Cardiac fibroblast (primary cell): ENCODE data around the gene CDC25C.
"Not testable (repeated sequence)": the region's sequence is repeated elsewhere in the genome, so short reads cannot be mapped to it uniquely, and the experiment has no call there.

Experiments
- DNase-seq, 2 donors: peaks; one replicate each; pipeline versions ENCODE4 v3.0.0 to v3.0.0-alpha.2; 2010; ENCODE audit warnings: low read depth in 2 of 2
- H3K4me3 ChIP-seq, 2 donors: replicated peaks in 1 of 2; 1 replicate in 1 of 2; 2 replicates in 1 of 2; pipeline ENCODE4 v1.5.1; 2011; ENCODE audit warnings: low read depth in 2 of 2, low read length in 2 of 2, mild to moderate bottlenecking in 2 of 2, moderate library complexity in 1 of 2
- CTCF ChIP-seq: IDR thresholded peaks from one replicate; pipeline ENCODE4 v1.5.1; 2011; ENCODE audit warnings: low read depth, mild to moderate bottlenecking, low read length, inconsistent platforms

The CDC25C gene

GRCh38 chr5:138339091-138339456 lies 7.5 kb upstream of the CDC25C start:
- peak overlapping the region; percentile 71 to 76 for H3K4me3 ChIP-seq
- TF ChIP-seq CTCF: no peak
- DNase-seq: peak; percentile 28 to 34

GRCh38 chr5:138338411-138339090 lies 6.9 kb upstream of the CDC25C start:
- peak overlapping the region; percentile 71 to 76 for H3K4me3 ChIP-seq
- DNase-seq: no peak
- no peak for TF ChIP-seq CTCF

- no peak for TF ChIP-seq CTCF
- H3K4me3 ChIP-seq: peak within 1 kb of the TSS; percentile 71 to 76
These were observed 6.2 kb upstream of the CDC25C start, which contains the start of gene FAM53C for GRCh38 chr5:138337685-138338410. Gene FAM53C, plus strand, starts transcription at chr5:138338266. Its CDS starts 3,070 bp downstream, at chr5:138341336.

GRCh38 chr5:138336952-138337684 lies 5.5 kb upstream of the CDC25C start:
- peak; percentile 88 for DNase-seq
- H3K4me3 ChIP-seq: peak overlapping the region; percentile 71 to 76
- no peak for TF ChIP-seq CTCF

More at GRCh38 chr5:138337685-138338410, 6.2 kb upstream of the CDC25C start, which contains the start of gene FAM53C:
- DNase-seq: peak; percentile 95 to 97

GRCh38 chr5:138334867-138335447 lies 3.4 kb upstream of the CDC25C start:
- H3K4me3 ChIP-seq: no peak overlapping the region
- no peak for TF ChIP-seq CTCF
- DNase-seq: no peak

- TF ChIP-seq CTCF: no peak
- DNase-seq: peak in 1 of 2 donors; percentile 32
- peak overlapping the region; percentile 63 to 75 for H3K4me3 ChIP-seq
These were observed 673 bp downstream of the CDC25C start for GRCh38 chr5:138330813-138331448.

GRCh38 chr5:138318211-138318610 lies 13.4 kb downstream of the CDC25C start:
- not testable (repeated sequence) for H3K4me3 ChIP-seq, DNase-seq
